ENCODE results near the gene RNASEH2B.

DNA sequence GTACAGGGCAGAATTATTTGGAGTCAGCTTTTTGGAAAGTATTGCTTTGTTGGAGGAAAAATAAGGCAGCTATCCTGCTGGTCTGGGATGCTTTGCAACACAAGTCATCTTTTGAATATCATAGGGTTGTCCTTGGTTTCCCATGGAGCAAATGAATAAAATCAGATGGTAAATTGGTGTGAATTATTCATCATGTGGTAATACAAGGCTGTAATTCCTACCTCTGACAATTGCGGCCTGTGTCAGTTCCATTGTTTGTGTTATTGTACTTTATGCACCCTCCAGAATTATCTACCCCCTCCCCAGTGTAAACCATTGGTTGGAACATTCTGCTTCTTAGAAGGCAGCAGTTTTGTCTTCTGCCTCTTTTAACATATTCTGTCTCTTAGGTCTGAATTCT lies 46.2 kb downstream of the RNASEH2B start:
- TF ChIP-seq CTCF (IDR thresholded peaks at IDR 0.05; ENCODE audit: low read depth, low read length, missing input control): no peak
- no peak for TF ChIP-seq JUND (IDR thresholded peaks at IDR 0.05)
- TF ChIP-seq GABPA (IDR thresholded peaks at IDR 0.05 in 1 of 2, conservative IDR thresholded peaks at IDR 0.05 in 1 of 2): no peak
- no peak for TF ChIP-seq EGR1 (IDR thresholded peaks at IDR 0.05; ENCODE audit: low read depth in 2 of 2)
- no peak for TF ChIP-seq RAD21 (IDR thresholded peaks at IDR 0.05)
- no peak for TF ChIP-seq TAF1 (conservative IDR thresholded peaks at IDR 0.05)
- TF ChIP-seq REST (IDR thresholded peaks at IDR 0.05): no peak
- no peak for TF ChIP-seq NR2F2 (IDR thresholded peaks at IDR 0.05)
- TF ChIP-seq, protein P1, sequence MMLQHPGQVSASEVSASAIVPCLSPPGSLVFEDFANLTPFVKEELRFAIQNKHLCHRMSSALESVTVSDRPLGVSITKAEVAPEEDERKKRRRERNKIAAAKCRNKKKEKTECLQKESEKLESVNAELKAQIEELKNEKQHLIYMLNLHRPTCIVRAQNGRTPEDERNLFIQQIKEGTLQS (IDR thresholded peaks at IDR 0.05): no peak
- TF ChIP-seq MAX (IDR thresholded peaks at IDR 0.05): no peak
- no peak for TF ChIP-seq ZBTB33 (IDR thresholded peaks at IDR 0.05)
- no peak for TF ChIP-seq YY1 (IDR thresholded peaks at IDR 0.05)
